HG02840 (cell line): Measurements from ENCODE around the gene SLC50A1.

Experiments used
- ATAC-seq: cut with Tn5 transposase; IDR thresholded peaks from one replicate; pipeline ENCODE4 v1.9.1; 2021; ENCODE audit warnings: mild to moderate bottlenecking, moderate library complexity, moderate number of reproducible peaks; ENCODE audit not compliant: unreplicated experiment, low FRiP score

The SLC50A1 gene

DNA sequence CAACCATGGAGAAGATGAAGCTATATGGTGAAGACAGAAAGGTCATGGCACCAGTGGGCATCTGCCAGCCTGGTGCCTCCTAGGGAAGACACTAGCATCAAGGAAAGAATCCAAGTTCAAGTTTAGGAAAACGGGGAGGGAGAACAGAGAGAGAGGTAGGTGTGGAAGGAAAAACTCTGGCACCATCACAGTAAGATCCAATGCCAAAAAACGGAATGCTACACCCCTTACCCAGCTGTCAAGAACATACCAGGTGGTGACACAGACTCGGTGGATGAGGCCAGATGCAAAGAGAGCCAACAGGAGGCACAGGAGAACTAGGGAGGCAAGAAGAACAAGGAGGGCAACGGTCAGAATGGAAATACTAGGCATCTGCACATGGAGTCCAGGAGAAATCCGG lies 33.9 kb downstream of the SLC50A1 start:
- no peak for ATAC-seq

GRCh38 chr1:155170101-155170785 lies 34.6 kb downstream of the SLC50A1 start:
- no peak for ATAC-seq

DNA sequence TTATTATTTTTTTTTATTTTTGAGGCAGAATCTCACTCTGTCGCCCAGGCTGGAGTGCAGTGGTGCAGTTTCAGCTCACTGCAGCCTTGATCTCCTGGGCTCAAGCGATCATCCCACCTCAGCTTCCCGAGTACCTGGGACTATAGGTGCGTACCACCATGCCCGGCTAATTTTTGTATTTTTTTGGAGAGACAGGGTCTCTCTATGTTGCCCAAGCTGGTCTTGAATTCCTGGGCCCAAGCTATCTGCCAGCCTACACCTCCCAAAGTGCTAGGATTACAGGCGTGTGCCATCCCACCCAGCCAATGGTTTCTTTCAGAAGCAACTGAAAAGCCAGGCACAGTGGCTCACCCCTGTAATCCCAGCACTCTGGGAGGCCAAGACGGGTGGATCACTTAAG lies 35.2 kb downstream of the SLC50A1 start:
- no peak for ATAC-seq

- no peak for ATAC-seq
Measured at GRCh38 chr1:155171836-155172731, 36.4 kb downstream of the SLC50A1 start.

DNA sequence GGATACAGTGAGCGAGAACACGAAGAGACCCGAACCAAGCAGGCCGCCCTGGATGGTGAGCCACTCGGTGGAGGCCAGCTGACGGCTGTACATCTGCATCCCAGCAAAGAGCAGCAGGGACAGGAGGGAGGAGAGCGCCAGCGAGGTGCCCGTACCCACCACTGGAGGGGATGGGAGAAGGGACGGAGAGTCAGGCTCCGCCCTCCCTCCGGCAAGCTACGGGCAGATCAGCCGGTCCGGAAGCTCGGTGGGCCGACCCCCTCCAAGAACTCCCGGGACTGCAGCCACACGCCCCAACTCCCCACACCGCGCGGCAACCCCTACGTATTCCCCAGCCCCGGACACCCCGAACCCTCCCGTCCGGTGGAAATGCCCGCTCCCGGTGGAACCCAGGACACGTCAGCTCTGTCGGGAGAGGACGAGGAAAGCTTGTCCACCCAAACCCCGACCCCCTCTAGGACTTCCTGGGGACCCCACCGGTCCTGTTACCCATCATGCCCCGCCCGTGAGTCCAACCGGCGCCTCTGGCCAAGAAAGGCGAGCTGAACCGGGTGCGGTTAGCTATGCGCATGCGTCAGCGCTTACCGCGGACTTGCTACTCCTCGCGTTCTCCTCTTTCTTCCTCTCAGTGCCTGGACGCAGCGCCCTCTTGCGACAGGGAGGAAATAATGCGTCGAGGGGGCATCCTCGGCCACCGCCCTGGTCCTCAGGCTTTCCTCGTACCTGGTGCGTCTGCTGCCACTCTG lies 37.3 kb downstream of the SLC50A1 start, which contains the start of gene KRTCAP2:
Gene KRTCAP2, minus strand, starts transcription at position 573 of the 746 bp plus-strand sequence. Its CDS starts 80 bp downstream, at position 493.
- ATAC-seq, result peak; percentile 71

GRCh38 chr1:155173478-155174323 lies 38.0 kb downstream of the SLC50A1 start, which contains the start of gene TRIM46:
TSS of gene TRIM46 (plus strand) at chr1:155173849. CDS start at chr1:155173967, 118 bp downstream.
- ATAC-seq, result peak; percentile 3

DNA sequence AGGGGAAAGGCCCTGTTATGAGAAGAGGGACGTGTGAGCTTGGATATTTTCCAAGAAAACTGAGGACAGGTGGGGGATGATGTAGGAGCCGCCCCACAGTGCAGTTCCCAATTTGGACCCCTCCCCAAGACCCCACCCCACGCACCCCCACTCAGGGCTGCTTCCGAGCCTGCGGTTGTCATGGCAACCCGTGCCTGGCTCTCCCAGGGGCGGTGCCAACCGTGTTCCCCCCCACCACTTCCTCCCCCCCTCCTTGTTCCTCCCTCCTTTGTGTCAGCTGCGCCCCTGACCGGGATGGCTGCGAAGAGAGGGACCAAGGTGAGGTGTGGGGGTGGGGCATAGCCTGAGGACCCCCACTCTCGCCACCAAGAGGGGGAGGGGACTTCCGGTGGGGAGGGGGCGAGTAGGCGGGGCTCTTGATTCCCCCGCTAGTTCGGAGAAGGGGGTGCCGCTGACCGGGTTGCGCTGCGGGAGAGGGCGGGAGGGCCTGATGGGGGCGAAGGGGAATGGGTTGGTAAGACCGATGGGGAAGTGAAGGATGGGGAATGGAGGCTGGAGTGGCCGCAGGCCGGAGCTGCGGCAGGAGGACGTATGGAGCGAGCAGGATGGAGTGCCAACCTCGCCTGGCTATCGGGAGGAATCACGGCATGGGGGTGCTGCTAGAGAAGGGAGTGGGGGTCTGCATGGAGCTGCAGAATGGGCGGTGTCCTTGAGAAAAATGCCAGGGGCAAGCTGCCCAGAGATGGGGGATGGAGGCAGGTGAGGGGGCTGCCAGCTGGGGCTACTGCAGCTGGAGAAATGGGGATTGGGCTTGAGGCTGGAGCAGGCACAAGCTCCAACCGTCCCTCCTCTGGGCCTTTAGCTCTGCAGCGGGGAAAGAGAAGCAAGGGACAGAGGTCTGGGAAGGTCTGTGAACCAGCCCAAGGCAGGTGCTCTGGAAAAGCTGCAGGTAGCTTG lies 39.0 kb downstream of the SLC50A1 start:
- ATAC-seq, result no peak

DNA sequence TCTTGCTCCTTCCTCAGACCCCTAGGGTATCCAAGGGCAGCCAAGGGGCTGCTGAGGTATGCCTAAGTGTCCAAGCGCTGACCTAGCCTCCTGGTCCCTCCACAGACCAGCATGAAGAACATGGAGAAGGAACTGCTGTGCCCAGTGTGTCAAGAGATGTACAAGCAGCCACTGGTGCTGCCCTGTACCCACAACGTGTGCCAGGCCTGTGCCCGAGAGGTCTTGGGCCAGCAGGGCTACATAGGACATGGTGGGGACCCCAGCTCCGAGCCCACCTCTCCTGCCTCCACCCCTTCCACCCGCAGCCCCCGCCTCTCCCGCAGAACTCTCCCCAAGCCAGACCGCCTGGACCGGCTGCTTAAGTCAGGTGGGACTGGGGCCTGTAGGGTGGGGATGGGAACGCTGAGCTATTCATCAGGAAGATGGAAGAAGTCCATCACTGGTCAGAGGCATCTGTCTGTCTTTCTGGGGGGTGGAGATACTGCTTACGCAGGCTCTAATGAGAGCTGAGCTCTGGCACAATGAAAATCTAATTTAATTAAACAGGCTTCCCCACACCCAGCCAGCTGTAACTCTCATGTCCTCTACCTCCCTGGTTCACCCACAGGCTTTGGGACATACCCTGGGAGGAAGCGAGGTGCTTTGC lies 39.8 kb downstream of the SLC50A1 start:
- no peak for ATAC-seq

- ATAC-seq, result no peak
Measured at GRCh38 chr1:155175927-155176371, 40.3 kb downstream of the SLC50A1 start.

DNA sequence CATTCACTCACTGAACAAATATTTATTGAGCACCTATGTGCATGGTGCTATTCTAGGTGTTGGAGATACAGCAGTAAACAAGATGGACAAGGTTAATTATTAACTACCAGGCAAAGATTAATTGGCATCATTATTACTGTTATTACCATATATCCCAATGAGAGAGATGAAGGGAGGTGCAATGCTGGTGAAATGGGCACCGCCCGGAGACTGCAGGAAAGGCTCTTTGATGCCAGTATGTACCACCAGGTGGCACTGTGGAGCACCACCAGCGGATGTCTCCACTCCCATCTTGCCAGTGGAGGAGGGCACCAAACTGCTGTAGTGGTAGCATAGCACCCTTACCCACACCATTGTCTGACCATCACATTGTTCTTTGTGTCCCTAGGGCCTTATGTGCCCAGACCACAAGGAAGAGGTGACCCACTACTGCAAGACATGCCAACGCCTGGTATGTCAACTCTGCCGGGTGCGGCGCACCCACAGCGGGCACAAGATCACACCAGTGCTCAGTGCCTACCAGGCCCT lies 41.0 kb downstream of the SLC50A1 start:
- ATAC-seq, result no peak

DNA sequence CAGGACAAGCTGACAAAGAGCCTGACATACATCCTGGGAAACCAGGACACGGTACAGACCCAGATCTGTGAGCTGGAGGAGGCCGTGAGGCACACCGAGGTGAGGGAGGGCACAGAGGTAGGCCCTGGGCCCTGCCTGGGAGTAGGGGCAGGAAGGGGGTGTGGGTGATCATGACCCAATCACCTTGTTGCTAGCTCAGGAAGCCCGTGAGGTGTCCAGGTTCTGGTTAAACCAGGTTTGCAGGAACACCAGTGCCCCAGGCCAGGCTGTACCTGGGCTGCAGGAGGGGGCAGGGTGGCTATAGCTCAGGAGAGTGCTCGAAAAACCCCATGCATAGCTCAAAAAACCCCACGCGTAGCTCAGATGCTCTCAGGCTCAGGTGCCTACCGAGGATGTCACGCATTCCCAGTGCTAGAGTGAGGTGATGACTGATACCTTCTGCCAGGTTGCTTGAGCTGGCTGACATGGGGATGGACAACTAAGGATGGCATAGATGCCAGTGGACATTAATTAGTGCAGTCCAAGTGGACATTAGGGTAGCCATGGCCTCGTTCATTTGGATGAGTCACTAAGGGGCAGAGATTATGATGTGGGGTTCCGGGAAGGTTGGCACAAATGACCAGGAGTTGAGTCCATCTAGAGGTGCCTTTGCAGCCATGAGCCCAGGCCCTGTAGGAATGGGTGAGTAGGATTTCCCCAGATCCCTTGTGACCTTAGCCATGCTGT lies 41.7 kb downstream of the SLC50A1 start:
- no peak for ATAC-seq

DNA sequence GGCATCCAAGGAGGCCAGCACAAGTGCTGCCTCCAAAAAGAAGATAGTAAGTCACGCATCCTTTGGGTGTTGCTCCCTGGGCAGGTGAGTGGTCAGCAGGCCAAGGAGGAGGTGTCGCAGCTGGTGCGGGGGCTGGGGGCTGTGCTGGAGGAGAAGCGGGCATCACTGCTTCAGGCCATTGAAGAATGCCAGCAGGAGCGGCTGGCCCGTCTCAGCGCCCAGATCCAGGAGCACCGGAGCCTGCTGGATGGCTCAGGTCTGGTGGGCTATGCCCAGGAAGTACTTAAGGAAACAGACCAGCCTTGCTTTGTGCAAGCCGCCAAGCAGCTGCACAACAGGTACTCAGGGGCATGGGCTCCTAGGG lies 42.2 kb downstream of the SLC50A1 start:
- no peak for ATAC-seq

- no peak for ATAC-seq
Measured at GRCh38 chr1:155178441-155179111, 42.9 kb downstream of the SLC50A1 start.

GRCh38 chr1:155179112-155180031 lies 43.7 kb downstream of the SLC50A1 start:
- ATAC-seq, result no peak

DNA sequence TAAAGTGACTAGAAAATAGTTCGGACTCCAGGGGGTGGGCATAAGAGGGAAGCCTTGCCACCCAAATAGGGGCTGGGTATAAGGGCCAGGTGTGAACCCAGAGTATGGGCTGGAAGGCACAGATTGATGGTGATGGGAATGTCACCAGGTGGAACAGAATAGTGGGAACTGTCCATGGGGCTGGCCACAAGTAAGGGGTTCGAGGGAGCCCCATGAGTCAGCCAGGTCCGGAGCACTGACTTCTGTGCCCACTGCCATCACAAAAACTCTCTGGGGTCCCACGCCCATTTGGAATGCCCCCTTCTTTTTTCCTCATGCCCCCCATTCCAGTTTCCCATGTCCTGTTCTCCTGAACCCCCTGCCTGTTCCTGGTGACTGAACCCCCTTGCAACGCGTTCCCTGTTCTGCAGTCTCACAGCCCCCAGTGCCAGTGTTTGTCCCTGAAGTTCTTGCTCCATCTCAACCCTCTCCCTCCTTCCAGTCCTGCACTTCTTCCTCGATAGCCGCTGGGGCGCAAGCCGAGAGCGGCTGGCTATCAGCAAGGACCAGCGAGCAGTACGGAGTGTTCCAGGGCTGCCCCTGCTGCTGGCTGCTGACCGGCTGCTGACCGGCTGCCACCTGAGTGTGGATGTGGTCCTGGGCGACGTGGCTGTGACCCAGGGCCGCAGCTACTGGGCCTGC lies 45.9 kb downstream of the SLC50A1 start:
- no peak for ATAC-seq
